GM19025 (cell line): Measurements from ENCODE around the gene JADE2.
"Not testable (repeated sequence)": the region's sequence is repeated elsewhere in the genome, so short reads cannot be mapped to it uniquely, and the experiment has no call there.

Experiments used
- ATAC-seq: cut with Tn5 transposase; IDR thresholded peaks from one replicate; pipeline ENCODE4 v1.9.1; 2021; ENCODE audit warnings: mild to moderate bottlenecking, low read depth, moderate library complexity; ENCODE audit not compliant: unreplicated experiment

Gene JADE2

DNA sequence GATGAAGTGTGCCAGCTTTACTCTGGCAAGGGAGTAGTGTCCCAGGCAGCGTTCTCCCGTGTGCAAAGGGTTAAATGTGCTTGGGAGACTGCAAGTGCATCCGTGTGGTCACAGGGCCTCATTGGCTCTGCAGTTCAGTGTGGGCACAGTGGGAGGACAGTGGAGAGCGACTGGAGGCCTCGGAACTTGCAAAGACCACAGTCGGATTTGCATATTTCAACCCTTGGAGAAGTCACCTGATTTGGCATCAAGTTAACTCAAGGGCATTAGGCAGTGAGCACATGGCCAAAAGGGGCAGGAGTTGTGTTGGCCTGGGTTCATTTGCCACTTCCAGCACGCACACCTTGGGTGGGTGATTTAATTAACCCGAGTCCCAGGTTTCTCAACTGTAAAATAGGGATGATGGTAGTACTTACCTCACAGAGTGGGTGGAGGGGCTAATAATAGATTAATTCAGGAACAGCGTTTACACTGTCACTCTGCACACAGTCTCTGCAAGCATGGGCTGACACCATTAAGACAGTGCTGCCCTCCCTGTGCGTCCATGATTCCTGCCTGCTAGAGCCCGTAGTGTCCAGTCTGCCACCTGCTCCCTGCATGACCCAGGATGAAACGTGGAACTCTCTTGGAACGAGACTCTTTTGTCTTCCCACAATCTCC is 22.7 kb downstream of the JADE2 start:
- no peak for ATAC-seq

- ATAC-seq: no peak
Measured at GRCh38 chr5:134549714-134550113, 24.2 kb downstream of the JADE2 start.

DNA sequence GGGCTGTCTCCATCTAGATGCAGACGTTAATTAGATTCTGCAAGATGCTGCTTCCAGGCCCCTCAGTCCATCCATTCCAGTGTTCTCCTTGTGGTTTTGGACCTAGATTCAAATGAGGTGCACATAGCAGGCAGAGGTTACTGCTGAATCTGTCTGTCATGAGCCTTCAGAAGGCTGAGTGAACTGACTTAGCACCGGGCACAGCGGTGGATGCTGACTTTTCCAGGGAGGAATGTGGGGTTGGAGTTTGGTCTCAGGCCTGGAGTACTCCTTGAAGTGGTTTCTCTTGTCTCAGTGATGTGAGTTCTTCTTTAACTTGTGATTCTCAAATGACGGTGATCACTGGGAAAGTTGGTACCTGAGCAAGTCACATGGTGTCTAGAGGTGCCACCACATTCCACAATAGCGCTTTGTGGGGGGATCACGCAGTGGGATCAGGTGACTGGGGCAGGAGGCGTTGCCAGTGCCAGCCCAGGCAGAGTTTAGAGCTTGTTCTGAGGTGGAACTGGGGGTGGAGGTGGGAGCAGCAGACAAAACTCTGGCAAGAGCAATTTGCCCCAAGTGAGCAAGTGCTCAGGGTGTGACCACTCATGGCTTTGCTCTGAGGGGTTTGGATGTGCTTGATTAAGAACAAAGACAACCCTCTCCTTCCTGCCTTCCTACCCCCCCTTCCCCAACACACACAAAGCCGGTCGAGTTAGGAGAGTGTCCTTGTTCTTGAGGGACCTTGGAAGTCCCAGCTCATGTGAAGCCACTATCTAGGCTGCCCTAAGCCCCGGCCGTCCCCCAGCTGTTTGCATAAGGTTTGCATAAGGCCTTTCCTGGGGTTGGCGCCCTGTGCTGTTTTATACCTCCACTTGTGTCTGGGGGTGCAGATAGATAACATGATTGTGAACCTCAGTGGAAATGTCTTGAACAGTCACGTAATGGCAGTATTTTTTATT is 25.1 kb downstream of the JADE2 start:
- ATAC-seq: no peak

DNA sequence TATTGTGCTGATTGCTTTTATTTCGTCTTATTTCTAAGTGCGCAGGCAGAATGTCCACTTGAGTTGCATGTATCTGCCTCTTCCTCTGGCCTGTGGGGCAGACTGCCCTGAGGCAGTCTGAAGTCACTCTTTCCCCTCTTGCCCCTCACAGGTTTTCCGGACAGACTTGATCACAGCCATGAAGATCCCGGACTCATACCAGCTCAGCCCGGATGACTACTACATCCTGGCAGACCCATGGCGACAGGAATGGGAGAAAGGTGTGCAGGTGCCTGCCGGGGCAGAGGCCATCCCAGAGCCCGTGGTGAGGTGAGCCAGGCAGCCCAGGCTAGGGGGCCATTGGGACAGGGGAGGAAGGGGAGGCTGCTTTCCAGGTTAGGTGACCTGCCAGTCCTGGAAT is 26.4 kb downstream of the JADE2 start:
- no peak for ATAC-seq

DNA sequence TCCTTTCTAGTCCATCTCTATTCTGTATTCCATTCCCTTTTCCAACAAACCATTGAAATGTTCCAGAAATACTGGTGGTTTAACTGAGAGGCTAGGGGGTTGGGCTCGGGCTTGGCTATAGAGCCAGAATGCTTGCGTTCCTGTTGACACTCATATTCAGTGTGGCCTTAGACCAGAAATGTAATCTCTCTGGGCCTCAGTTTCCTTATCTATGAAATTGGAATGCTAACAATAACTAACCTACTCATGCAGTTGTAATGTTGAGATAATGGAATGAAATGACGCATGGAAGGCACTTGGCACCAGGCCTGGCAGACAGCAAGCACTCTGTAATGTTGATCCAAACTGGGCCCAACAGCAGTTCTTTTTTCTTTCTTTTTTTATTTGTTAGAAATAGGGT is 26.8 kb downstream of the JADE2 start:
- ATAC-seq: no peak

DNA sequence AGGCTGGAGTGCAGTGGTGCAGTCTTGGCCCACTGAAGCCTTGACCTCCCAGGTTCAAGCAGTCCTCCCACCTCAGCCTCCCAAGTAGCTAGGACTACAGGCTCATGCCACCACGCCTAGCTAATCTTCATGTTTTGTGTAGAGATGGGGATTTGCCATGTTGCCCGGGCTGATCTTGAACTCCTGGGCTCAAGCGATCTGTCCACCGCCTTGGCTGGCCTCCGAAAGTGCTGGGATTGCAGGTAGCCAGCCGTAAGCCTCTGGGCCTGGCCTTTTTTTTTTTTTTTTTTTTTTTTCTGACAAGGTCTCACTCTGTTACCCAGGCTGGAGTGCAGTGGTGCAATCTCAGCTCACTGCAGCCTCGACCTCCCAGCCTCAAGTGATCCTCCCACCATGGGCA is 27.2 kb downstream of the JADE2 start:
- not testable (repeated sequence) for ATAC-seq

- no peak for ATAC-seq
Measured at GRCh38 chr5:134553821-134554267, 28.4 kb downstream of the JADE2 start.

DNA sequence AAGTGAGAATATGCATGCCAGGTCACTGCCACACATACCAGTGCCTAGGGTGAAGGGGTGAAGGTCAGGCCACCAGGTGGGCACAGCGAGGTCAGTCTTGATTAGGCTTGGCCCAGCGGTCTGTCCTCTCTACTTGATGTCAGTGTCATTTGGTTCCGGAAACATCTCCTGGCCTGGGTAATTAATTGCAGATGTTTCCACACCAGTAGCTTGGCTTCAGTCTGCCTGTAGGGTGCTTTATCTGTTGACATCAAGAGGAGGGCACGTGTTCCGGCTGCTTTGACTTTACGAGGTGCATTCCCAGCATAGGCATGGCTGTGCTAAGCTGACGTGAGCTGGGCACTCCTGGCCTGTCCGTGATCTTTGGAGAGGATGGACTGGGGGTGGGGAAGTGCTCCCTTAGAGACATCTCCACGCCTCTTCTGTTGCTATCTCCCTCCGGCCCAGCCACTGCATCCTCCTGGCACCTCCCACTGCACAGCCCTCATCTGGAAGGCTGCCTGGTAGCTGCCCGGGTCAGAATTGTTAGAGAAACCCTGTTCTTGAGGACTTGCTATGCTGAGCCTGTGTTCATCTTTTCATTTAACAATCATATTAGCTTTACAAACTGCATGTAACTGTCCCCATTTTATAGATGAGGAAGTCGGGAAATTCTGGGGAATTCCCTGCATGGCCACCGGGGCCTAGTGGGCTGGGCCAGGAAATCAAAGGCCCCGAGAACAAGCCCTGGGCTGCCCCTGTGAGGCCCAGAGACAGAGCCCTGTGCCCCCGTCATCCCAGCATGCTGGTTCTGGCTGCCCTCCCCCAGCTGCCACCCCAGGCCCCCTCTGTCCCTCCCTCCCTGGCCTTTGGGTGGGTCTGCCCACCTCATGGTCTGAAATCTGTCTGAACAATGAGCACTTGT is 29.1 kb downstream of the JADE2 start:
- peak; percentile 45 for ATAC-seq

DNA sequence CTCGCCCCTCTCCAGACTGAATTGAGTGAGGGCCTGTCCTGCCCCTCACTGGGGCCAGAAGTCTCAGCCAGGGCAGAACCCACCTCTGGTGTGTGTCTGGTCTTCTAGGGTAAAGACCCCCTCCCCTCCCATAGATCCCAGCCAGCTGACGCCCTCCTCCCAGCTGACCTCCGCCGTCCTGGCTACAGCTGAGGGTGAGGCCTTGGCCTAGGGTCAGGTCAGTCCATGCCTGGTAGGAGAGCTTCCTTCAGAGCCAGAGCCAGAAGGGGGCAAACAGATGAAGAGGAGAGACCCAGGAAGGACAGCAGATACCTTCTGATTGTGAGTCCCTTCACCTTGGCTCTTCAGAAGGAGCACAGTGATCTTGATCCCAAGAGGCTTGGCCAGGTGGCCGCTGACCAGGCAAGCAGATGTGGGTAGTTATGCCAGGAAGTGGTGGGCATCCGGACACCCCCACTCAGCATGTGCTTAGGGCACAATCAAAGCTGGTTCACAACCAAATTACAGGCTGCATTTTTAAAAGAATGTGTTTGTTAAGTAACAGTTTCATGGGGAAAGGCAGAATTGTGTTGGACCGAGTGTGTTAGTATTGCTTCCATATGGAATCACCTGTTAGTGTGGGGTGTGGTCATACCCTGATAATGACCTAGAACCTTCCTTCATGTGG is 29.9 kb downstream of the JADE2 start:
- no peak for ATAC-seq

DNA sequence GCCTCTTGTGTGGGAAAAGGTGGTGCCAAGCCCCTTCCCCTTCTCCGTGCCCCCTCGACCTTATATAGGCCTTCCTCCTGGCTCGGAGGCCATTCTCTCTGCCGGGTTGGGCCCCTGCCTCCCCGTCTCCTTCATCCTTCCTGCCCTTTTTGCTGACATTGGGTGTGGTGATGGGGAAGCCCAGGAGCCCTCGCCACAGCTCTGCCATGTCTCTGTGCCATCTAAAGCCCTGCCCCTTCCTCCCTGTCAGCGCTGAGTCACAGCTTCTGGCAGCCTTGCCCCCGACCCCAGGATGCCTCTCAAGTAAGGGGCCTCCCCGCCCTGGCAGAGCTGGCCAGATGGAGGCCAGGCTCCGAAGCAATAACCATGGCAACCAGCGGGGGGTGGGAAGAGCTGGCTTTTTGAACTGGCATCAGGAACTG is 30.4 kb downstream of the JADE2 start:
- ATAC-seq: no peak

DNA sequence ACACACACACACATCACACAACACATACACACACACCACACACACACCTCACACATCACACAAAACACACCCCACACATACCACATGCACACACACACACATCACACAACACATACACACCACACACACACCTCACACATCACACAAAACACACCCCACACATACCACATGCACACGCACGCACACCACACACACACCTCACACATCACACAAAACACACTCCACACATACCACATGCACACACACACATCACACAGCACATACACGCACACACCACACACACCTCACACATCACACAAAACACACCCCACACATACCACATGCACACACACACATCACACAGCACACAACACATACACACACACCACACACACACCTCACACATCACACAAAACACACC is 31.1 kb downstream of the JADE2 start:
- ATAC-seq: not testable (repeated sequence)

DNA sequence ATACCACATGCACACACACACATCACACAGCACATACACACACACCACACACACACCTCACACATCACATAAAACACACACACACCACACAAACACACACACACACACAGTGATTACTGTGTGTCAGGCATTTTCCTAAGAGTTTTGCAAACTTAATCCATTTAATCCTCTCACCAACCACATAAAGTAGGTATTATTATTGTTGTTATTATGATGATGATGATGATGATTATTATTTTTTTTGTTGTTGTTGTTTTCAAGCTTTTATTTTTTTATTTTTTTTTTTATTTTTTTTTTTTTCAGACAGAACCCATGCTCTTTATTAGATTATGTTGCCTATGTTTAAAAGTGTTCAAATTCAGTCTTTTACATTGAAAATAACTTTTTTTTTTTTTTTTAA is 31.5 kb downstream of the JADE2 start:
- no peak for ATAC-seq

DNA sequence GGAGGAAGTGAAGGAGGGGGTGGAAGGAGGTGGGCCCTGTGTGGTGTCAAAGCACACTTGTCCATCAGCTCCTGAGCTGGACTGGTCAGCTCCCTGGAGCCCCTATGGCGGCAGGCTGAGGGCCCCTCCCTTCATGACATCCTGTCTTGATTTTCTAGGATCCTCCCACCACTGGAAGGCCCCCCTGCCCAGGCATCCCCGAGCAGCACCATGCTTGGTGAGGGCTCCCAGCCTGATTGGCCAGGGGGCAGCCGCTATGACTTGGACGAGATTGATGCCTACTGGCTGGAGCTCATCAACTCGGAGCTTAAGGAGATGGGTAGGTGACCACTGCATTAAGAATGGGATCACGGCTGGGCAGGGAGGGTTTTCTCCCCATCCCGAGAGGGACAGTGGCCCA is 34.2 kb downstream of the JADE2 start:
- ATAC-seq: no peak

DNA sequence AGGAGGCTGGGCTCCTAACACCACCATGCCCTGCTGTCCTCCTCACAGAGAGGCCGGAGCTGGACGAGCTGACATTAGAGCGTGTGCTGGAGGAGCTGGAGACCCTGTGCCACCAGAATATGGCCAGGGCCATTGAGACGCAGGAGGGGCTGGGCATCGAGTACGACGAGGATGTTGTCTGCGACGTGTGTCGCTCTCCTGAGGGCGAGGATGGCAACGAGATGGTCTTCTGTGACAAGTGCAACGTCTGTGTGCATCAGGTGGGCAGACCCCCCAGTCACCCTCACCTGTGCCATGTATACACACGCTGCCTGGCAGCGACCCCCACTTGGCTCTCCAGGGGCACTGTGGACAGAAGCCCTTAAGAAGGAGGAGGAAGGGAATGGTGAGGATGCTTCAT is 35.2 kb downstream of the JADE2 start:
- no peak for ATAC-seq

GRCh38 chr5:134561871-134562296 is 36.4 kb downstream of the JADE2 start:
- ATAC-seq: no peak

GRCh38 chr5:134563221-134563620 is 37.8 kb downstream of the JADE2 start:
- no peak for ATAC-seq

- no peak for ATAC-seq
Measured at GRCh38 chr5:134563962-134564361, 38.5 kb downstream of the JADE2 start.

- ATAC-seq: no peak
Measured at GRCh38 chr5:134564396-134564795, 38.9 kb downstream of the JADE2 start.

GRCh38 chr5:134565791-134566740 is 40.6 kb downstream of the JADE2 start:
- ATAC-seq: no peak
